22Rv1 (cell line): ENCODE results near the gene P2RY8.
"Not testable (repeated sequence)": the region's sequence is repeated elsewhere in the genome, so short reads cannot be mapped to it uniquely, and the experiment has no call there.

Experiments
- H3K27ac ChIP-seq: fragments of 450-650 bp; 2 replicates; pipeline ENCODE4 v1.5.1; 2017
- ZFX ChIP-seq: fragments of 450-650 bp; IDR thresholded peaks from 2 replicates; pipeline ENCODE4 v1.6.1; 2017; ENCODE audit warnings: antibody characterized with exemption, borderline replicate concordance
- TF ChIP-seq, protein P1 (sequence below): fragments of 450-650 bp; IDR thresholded peaks from 2 replicates; pipeline ENCODE4 v1.5.1; 2017; ENCODE audit warnings: mild to moderate bottlenecking

The P2RY8 gene

GRCh38 chrX:1528884-1529203, 8.1 kb downstream of the P2RY8 start:
- no peak overlapping the region for H3K27ac ChIP-seq

DNA sequence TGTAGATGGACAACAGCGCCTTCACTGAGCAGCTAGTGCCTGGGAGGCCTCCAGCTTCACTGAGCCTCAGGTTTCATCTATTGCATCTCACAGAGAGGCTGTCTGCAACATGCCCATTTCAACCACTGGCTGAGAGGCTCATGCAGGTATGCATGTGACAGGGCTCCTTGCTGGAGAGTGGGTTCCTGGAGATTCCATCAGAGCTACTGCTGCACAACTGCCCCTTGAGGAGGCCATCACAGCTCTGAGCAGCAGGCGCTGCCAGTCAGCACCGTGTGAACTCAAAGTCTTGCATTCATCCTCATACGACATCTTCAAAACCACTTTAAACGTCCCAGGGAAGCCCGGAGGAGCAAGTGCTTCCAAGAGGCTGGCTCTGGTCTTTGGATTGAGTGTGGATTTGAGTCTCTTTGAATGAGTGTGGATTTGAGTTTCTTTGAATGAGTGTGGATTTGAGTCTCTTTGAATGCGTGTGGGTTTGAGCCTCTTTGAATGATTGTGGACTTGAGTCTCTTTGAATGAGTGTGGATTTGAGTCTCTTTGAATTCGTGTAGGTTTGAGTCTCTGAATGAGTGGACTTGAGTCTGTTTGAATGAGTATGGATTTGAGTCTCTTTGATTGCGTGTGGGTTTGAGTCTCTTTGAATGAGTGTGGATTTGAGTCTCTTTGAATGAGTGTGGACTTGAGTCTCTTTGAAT, 8.7 kb downstream of the P2RY8 start:
- TF ChIP-seq, protein P1, sequence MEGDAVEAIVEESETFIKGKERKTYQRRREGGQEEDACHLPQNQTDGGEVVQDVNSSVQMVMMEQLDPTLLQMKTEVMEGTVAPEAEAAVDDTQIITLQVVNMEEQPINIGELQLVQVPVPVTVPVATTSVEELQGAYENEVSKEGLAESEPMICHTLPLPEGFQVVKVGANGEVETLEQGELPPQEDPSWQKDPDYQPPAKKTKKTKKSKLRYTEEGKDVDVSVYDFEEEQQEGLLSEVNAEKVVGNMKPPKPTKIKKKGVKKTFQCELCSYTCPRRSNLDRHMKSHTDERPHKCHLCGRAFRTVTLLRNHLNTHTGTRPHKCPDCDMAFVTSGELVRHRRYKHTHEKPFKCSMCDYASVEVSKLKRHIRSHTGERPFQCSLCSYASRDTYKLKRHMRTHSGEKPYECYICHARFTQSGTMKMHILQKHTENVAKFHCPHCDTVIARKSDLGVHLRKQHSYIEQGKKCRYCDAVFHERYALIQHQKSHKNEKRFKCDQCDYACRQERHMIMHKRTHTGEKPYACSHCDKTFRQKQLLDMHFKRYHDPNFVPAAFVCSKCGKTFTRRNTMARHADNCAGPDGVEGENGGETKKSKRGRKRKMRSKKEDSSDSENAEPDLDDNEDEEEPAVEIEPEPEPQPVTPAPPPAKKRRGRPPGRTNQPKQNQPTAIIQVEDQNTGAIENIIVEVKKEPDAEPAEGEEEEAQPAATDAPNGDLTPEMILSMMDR = no peak
- no peak for TF ChIP-seq ZFX

More at GRCh38 chrX:1528884-1529203, 8.1 kb downstream of the P2RY8 start:
- TF ChIP-seq ZFX = no peak
- TF ChIP-seq, protein P1 = no peak

DNA sequence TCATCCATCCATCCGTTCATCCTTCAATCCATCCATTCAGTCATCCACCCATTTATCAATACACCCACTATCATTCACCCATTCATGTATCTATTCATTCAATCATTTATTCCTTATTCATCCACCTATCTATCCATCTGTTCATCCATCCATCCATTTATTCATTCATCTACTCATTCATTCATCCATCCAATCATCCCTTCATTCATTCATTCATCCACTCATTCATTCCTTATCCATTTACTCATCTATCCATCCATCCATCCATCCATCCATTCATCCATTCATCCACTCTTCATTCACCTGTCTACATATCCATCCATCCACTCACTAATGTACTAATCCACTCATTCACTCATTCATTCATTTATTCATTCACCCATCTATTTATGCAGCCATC, 9.5 kb downstream of the P2RY8 start:
- H3K27ac ChIP-seq = no peak overlapping the region
- TF ChIP-seq, protein P1 = no peak
- no peak for TF ChIP-seq ZFX

More for the DNA sequence above, 8.7 kb downstream of the P2RY8 start:
- no peak overlapping the region for H3K27ac ChIP-seq

DNA sequence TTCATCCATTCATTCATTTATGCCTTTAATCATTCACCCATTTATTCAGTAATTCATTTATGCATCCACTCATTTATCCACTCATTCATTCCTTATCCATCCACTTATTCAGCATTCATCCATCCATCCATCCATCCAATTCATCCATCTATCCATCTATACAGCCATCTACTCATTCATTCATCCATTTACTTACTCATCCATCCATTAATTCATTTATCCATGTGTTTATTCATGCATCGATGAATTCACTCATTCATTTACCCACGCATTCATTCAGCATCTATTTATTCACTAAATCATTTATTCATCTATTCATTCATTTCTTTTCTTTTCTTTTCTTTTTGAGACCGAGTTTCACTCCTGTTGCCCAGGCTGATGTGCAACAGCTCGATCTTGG, 10.4 kb downstream of the P2RY8 start:
- no peak overlapping the region for H3K27ac ChIP-seq
- TF ChIP-seq, protein P1 = no peak
- no peak for TF ChIP-seq ZFX

- TF ChIP-seq, protein P1 = no peak
- no peak for TF ChIP-seq ZFX
Observed at GRCh38 chrX:1525583-1526355, 11.2 kb downstream of the P2RY8 start.

GRCh38 chrX:1524874-1525582, 12.0 kb downstream of the P2RY8 start:
- no peak overlapping the region for H3K27ac ChIP-seq
- no peak for TF ChIP-seq ZFX
- TF ChIP-seq, protein P1 = no peak

More at GRCh38 chrX:1525583-1526355, 11.2 kb downstream of the P2RY8 start:
- no peak overlapping the region for H3K27ac ChIP-seq

DNA sequence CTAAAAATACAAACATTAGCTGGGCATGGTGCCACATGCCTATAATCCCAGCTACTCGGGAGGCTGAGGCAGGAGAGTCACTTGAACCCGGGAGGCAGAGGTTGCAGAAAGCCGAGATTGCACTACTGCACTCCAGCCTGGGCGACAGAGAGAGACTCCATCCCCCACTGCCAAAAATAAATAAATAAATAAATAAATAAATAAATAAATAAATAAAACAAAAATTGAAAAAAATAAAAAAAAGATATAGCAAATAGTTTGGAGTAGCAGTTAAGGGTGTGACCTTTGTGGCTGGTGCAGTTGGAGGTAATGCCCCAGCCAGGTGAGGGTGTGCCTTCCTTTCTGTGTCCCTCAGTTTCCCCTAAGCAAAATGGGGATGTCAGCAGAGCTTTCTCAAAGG, 14.1 kb downstream of the P2RY8 start:
- not testable (repeated sequence) for H3K27ac ChIP-seq
